Activated gamma-delta T cell treated with Interleukin-2 at 50 U/mL for 16 hours (primary cell): Measurements from ENCODE around the gene LARGE2.

Experiments used
- DNase-seq: peaks from one replicate; pipeline ENCODE4 v3.0.0-alpha.2; 2020

The LARGE2 gene

DNA sequence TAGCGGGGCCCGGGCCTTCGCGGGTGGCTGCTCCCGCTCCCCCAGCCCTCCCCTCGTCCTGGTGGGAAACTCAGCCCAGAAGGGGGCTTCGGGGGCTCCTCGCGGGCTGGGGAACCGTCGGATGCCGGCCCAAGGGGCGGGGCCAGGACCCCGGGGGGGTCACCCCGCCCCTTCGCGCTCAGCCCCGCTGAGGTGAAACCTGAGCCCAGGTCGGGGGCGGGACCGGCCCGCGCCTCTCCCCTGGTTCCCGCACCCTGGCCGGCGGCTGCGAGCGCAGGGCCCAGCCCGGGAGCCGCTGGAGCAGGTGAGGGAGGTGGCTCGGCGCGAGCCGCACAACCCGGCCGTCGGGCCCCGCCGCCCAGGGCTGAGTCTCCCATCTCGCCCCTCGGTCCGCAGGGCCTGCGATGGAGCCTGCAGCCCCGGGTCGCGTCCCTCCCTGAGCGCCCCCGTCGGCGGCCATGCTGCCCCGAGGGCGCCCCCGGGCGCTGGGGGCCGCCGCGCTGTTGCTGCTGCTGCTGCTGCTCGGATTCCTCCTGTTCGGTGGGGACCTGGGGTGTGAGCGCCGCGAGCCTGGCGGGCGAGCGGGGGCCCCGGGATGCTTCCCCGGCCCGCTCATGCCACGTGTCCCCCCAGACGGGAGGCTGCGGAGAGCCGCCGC is at the start of gene LARGE2:
Gene LARGE2, plus strand, starts transcription at position 232 of the 658 bp plus-strand sequence. Its CDS starts 227 bp downstream, at position 459.
- peak; percentile 14 for DNase-seq

DNA sequence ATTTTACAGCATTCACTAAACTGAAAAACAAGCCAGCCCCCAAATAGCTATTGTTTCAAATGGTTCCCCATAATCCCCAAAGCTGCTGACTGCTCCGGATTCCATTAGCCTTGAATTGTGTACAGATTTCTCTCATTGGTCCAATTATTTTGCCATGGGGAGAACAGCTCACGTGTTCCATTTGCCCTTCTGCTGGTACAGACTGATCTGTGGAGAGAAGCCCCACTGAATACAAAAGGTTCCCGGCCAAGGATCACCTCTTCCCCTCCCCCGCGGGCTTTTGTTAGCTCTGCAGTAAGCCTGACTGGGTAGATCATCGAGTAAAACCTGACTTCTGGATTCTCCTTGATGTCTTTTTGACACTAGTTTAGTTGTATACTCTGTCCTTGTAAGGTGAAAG is 46.1 kb upstream of the LARGE2 start:
- DNase-seq = no peak

DNA sequence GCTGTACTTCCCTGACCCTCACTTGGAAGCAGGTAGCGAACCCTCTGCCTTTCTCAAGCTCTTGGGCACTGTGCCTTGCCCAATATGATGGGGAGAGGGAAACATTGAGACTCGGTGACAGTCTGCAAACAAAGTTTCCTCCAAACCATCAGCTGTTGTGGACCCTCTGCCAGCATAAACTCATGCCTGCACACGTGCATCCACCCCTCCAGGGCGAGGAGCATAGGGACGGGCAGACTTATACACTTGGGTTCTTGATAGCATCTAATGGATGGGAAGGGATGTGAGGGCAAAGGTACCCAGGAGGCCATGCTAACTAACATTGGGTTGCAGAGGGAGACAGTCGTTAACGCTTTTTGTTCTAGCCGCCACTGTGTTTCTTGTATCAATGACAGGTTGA is 45.2 kb upstream of the LARGE2 start:
- no peak for DNase-seq

DNA sequence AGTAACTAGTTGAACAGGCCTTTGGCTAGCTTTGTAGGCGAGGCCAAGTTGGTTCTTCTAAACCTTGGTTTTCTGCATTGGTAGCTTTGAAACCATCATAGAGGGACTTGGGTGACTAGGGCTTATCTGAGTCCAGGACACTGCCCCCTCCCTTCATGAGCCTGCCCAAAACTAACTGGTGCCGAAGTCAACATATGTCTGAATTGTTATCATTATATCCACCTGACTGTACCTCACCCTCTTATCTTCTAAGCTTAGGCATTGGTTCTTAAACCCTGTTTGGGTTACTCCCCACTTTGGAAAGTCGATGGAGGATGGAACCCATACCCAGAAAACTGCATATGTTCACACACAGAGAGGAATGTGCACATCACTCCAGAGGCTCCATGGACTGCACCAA is 44.6 kb upstream of the LARGE2 start:
- DNase-seq = no peak

DNA sequence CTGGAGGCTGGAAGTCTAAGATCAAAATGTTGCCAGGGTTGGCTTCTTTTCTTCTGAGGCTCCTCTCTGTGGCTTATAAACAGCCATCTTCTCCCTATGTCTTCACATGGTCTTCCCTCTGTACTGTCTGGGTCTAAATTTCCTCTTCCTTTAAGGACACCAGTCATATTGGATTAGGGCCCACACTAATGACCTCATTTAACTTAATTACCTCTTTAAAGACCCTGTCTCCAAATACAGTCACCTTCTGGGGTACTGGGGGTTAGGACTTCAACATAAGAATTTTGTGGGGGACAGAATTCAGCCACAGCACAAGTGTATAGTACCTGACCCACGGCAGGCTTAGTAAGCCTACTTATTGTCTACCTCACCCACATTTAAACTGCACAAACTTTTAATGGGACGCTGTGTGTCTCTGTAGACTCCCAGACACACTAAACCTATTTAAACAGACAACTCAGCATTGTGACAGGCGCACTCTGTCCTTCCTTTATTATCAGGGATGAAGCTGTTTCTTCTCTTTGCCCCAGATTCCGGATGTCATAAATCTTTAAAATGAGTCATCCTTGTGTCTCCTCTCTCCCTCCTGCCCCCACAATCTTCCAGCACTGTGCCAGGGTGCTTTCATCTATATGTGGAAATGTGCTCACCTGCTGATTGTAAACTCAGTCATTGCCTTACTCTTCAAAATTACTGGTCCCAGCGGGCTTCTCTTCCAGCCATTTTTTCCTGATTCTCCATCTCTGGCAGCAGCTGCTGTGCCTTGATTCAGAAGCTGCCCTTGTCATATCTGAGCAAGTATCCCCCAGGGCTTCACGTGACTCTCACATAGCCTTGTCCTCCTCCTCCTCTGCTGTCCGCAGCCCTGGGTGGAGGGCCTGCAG is 42.4 kb upstream of the LARGE2 start:
- no peak for DNase-seq

DNA sequence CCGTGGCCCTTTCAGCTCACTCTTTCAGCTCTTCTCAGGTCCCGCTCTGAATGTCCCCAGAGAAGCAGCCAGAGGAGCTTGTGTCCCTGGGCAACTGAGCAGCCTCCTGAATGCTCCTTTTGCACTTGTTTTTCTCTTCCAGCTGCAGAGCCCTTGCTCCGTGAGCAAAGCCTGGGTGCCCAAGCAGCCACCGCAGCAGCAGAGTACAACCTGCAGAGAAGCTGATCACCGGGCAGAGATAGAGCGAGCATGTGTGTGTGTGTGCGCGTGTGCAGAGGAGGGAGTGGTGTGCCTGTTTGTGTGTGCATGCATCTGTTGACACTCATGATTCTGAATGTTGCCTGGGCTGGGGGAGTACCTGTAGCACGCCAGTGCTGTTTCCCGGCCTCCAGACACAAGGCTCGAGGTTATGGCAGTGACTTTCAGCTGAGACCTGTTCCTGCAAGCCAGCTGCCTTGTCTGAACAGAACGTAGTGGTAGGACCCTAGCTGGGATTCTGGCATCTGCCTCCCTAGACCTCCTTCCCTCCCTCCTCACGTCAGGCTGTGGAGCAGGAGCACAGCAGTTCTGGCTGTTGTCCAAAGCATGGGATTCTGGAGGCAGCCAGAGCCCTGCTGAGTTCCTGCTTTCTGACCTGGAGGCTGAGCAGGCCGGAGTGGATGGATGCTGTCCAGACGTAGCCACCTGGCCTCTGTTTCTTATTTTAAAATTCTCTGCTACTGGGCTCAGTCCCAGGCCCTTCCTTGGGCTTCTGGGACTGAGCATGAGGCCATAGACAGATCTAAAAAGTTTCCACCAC is 41.5 kb upstream of the LARGE2 start:
- no peak for DNase-seq

DNA sequence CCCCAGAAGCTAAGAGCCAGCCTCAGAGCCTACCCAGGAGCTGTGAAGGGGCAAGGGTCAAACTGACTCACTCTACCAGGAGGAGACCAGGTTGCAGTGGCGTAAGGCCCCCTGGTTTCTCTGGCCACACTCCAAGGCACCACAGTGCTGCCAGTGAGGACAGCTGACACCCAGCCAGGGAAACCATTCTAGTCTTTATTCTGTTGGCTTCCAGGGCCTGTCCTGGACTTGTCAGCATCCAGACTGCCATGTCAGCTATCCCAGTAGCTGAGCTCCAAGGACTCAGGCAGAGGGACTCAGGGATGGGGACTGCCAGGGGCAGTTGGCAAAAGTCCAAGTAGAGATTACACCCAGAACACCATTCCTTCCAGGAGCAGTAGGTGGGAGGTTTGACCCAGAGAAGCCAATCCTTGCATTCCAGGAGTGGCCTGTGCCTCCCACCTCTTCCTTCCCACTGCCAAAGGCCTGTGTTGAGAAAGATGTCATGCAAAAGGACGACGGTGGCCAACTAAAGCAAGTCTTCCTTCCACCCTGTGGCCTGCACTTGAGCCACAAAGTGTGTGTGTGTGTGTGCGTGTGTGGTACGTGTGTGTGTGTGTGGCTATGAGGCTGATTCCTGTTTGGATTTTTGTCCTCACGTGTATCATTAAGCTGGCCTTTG is 40.6 kb upstream of the LARGE2 start:
- DNase-seq = no peak

DNA sequence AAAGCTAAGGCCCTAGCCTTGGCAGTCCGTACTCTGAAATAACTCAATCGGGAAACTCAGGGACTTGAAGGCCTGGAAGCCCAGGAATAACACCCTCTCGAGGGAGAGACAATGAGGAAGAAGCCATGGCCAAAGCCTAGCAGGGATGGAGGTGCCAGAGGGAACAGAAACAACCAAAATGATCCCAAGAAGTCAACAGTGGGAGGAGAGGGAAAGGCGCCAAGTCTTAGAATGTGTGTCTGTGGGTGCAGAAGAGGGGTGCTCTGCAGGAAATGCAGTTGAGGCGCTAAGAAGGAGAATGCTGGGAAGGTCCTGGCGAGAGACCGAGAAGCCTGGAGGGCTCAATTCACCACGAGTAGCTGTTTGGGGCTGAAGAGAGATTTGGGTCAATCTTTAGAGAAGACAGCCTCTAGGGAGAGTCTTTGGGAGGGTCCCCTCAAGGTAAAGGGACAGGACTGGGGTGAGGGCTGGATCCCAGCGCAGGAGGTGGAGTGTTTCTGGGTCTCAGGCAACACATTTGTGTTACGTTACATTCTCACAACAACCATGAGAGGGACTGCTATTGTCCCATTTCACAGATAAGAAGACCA is 37.8 kb upstream of the LARGE2 start:
- DNase-seq = no peak

DNA sequence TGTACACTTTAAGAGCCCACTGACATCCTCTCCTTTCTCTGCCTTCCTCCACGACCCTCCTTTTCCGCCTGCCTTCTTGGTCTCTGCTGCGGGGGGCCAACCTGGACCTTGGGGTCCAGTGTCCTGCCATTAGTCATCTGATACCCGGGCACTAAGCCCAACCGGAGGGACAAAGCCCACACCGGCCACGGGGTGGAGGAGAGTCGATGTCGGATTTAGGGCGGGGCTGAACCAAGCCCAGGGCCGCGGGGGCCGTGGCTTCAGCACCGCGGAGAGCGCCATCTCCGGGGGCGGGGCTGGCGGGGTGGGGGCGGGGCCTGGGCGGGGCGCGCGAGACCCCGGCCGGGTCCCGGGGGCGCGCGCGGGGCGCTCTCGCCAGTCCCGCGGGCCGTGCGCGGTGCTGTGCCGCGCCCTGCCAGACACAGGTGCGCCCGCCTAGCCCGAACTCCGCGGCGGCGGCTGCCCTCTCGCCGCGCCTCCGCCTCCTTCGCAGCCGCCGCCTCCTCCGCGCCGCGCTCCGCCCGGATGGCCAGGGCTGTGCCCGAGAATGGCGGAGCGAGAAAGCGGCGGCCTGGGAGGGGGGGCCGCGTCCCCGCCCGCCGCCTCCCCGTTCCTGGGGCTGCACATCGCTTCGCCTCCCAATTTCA is 37.1 kb upstream of the LARGE2 start, which contains the start of gene MAPK8IP1:
Gene MAPK8IP1, plus strand, starts transcription at position 378 of the 647 bp plus-strand sequence. Its CDS starts 170 bp downstream, at position 548.
- DNase-seq = peak; percentile 46

DNA sequence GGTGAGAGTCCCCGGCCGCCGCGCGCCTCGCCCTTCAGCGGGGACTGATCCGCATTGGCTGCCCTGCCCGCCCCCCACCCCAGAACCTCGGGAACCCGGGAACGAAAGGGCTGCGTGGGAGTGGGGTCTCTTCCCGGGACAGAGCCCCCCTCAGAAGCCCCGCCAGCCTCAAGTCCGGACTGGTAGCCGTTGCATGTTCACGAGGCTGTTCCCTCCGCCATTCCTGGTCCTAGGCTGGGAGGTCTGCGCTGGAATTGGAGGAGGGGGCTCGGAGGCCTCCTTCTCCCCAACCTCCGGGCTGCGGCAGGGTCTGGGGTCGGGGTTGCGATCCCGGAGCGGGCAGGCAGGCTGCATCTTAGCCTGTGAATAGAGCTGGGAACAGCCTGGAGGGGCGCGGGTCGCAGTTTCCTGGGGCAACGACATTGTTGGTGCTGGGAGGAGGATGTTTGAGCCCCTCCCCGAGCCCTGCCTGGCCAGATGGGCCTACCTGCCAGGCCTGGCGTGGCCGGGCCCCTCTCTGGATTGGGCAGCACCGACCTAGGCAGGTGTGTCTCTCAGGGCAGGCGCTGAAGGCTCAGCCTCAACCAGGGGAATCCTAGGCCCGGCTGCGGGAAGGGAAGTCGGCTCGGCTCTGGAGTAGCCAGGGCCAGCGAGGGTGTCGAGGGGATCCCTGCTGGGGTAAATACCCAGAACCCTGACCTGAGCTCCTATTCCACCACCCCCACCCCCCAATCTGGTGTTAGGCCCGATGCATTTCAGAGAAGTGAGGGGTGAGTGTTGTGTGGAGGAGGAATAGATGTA is 36.3 kb upstream of the LARGE2 start:
- DNase-seq = no peak

DNA sequence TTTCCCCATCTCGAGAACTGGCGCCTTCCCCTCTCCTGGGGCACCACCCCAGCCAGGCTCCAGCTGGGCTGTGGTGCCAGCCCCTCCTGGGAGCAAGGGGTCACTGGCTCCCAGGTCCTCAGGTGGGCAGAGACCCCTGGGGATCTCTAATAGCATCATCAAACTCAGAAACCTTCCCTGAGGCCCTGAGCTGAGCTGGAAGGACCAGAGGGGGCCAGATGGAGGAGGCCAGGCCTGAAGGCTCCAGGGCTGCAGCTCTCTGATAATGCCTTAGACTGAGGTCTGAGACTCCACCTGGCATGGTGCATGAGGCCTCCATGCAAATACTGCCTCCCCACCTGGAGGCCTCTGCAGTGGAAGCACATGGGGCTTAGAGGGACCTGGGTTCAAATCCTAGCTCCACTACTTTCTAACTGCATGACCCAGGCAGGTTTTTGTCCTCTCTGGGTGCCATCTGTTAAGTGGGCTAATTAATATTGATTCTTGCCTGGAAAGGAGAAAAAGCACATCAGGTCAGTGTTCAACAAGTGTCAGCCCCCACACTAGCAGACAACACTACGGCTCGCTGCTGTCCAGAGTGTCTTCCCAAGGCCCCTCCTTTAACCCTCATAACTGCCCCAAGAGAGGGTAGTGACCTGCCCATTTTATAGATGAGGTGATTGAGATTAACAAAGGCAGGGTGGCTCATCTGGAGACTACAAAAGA is 35.5 kb upstream of the LARGE2 start:
- no peak for DNase-seq

DNA sequence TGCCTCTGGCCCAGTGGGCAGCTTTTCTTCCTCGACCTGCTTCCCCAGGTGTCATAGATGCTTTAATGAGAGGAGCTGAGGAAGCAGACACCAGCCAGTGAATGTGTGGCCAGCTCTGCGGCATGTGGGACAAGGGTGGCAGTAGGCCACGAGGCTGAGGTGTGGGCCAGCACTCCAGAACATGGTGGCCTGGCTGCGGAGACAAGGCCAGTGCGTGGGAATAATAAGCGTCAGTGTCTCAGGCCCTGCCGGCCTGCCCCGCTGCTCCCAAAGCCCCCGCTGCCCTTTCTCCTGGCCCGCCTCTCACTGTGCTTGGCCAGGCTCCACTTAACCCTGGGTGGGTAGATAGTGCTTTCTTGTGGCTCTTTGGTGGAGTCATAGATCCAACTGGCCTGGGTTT is 34.9 kb upstream of the LARGE2 start:
- no peak for DNase-seq

DNA sequence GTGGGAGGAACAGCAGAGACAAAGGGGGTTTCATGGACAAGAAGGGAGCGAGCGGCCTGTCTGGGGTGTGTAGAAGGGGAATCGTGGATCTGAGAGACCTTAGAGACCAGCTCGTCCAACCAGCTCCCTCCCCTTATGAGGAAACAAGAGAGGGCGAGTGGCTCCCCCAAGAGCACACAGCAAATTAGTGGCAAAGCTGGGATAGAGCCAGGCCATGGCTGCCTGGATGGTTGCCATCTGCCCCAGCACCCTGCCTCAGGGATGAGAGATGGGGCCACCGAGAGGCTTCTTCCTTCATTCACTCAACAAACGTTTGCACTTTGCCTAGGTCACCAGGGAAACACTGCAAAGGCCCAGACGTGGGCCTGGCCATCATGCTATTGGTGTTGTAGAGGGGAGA is 32.9 kb upstream of the LARGE2 start:
- DNase-seq = no peak

DNA sequence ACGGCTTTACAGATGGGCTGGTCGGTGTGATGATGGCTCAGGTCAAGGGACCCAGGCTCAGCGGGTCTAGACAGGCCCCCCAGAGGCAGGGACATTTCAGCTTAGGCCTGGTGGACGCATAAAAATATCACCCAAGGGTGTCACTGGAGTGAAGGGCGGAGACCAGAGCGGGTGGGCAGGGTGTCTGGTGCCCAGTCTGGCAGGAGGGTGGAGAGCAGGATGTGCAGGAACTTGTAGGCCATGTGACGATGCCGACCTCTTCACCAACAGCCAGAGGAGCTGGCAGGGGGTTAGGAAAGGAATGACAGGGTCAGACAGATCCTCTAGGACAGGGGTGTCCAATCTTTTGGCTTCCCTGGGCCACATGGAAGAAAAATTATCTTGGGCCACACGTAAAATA is 32.5 kb upstream of the LARGE2 start:
- no peak for DNase-seq

DNA sequence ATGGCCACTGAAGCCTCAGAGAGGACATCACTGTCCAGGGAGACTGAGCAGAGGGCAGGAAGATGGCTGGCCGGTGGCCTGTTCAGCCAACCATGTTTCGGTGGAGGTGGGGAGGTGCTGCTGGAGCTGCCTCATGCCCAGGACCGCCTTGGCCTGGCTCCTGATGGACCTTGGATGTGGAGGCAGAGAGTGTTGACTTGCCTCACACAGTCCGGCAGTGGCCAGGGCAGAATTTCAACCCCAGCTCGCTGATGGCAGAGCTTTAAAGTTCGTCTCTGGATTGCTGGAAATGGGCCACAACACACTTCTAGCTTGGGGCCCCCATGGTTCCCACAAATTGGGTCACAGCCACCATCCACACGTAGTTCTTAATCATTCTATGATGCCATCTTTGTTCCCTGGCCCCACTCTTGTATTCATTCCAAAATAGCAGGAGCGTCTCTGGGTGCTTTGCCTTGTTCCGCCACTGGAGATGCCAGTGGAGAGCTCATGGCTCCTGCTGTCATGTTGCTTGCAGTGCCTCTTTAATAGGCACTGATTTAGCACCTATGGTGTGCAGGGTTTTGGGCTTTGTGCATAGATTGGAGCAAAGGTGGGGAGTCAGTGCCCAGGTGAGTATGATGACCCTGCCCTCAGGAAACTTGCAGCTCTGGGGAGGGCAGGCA is 31.4 kb upstream of the LARGE2 start:
- no peak for DNase-seq

DNA sequence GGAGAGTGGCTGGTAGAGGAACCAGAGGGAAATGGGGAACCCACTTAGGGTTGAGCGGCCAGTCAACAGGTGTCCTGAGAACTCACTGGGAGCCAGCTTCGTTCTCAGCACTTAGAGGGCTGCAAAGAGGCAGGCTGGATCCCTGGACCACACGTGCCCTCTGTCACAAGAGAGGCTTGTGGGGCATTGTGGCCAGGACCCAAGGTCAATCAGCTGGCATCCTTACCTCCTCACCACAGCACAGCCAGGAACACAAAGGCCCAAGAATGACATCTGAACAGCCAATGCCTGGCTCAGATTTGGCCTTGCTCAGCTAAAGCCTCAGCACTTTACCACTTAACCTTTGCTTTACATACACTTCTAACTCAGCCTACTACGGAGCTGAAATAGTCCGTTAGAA is 29.6 kb upstream of the LARGE2 start:
- no peak for DNase-seq

DNA sequence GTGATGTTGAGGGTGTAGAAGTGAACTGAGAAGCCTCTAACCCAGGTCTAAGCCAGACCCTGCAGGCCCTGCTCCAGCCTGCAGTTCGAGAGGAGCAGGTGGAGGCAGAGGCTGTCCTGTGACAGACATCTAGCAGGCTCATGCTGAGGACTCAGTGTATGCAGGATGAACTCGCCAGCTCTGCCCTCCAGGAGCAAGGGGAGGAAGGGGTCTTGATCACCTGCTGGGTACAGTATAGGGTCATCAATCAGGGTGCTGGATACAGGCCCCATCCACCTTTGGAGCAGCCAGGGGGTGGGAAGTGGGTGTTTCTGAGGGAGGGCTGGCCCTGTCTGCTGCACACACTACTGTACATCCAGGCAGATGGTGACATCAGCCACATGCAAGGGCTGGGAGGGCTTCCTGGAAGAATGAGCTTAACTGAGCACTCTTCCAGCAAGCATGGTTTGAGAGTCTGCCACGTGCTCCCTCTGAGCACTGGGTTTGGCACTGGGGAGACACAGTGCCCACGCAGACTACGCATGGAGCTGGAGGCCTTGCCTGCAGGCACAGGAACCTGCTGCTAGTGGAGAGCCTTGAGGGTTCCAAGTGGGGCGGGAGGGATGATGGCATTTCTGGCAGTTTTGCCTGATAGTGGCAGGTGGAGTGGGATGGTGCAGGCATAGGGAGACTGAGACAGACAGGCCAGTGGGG is 27.8 kb upstream of the LARGE2 start:
- DNase-seq = no peak

DNA sequence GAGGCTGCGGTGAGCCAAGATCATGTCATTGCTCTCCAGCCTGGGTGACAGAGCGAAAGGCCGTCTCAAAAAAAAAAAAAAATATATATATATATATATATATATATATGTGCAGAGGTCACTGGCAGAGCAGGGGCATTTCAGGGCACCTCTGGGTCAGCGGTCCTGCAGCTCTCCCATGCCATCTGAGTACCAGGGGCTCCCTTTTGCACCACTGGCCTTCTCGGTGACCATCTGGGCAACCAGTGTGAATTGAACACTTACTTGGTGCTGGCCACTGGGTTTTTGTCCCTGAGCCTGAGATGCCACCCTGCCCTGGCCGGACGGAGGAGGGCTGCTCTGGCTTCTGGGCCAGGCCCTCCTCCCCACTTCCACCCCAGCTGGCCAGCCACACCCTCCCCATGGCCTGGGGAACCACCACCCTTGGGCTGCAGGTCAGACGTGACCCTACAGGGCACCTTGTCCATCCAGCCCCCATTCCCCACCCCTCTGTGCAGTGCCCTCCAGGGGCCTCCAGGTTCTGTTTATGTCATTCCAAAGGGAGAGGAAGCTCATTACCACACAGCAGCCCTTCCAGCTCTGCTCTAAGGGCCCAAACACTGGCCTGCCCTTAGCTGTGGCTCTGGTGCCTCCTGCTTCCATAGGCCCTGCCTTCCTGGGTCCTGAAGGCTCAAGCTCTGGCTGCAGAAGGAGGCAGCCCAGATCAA is 26.8 kb upstream of the LARGE2 start:
- DNase-seq = no peak
